Suprapubic skin (tissue), 4 donors: ENCODE results near the gene CTDNEP1.

ENCODE experiments used
- POLR2A ChIP-seq, 2 donors: fragments of 450-650 bp; IDR thresholded peaks; one replicate each; pipeline ENCODE4 v1.6.1; 2017; ENCODE audit warnings: antibody characterized with exemption in 2 of 2, mild to moderate bottlenecking in 2 of 2, moderate library complexity in 2 of 2
- POLR2AphosphoS5 ChIP-seq, 3 donors: sonication (generic); formaldehyde crosslinking; IDR thresholded peaks; one replicate each; pipeline ENCODE4 v1.6.1; 2017; ENCODE audit warnings: antibody characterized with exemption in 3 of 3
- TF ChIP-seq, protein P1 (sequence below), 2 donors: fragments of 200-600 bp in 1 of 2; fragments of 450-650 bp in 1 of 2; sonication (generic) in 1 of 2; IDR thresholded peaks; one replicate each; pipeline ENCODE4 v1.5.1; 2016 to 2019; ENCODE audit warnings: antibody characterized with exemption in 2 of 2, mild to moderate bottlenecking in 1 of 2, moderate library complexity in 1 of 2

DNA sequence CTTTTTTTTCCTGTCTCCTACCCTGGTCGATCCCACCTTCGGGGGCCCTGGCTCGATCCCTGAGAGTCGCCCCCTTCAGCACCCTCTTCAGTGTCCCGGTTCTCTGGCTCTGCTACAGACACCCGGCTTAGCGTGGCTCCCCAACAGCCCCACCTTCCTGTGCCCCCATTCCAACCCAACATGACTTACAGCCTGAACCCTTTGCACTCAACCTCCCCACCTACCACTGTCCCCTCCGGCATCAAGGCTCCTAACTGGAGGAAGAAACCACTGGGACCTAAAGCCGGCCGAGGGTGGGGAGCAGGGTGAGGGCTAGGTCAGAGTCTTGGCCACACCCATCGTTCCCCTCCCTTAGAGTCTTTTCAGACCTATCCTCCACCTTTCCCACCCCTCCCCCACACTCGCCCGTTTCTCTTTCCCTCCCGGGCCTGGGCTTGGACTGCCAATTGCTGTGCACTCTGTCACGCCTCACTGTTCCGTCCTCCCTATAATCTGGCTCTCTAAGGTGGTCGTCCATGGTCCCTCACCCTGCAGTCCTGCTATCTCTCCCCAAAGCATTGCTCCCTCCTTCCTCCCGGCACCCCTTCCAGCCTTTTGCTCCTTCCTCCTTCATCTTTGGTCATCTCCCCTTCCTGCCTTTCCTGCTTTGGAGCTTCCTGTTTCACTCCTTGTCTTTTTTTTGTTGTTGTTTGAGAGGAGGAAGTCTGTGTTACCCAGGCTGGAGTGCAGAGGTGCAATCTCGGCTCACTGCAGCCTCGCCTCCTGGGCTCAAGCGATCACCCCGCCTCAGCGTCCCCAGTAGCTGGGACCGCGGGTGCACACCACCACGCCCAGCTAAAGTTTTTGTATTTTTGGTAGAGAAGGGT lies 11.6 kb upstream of the CTDNEP1 start:
- TF ChIP-seq, protein P1, sequence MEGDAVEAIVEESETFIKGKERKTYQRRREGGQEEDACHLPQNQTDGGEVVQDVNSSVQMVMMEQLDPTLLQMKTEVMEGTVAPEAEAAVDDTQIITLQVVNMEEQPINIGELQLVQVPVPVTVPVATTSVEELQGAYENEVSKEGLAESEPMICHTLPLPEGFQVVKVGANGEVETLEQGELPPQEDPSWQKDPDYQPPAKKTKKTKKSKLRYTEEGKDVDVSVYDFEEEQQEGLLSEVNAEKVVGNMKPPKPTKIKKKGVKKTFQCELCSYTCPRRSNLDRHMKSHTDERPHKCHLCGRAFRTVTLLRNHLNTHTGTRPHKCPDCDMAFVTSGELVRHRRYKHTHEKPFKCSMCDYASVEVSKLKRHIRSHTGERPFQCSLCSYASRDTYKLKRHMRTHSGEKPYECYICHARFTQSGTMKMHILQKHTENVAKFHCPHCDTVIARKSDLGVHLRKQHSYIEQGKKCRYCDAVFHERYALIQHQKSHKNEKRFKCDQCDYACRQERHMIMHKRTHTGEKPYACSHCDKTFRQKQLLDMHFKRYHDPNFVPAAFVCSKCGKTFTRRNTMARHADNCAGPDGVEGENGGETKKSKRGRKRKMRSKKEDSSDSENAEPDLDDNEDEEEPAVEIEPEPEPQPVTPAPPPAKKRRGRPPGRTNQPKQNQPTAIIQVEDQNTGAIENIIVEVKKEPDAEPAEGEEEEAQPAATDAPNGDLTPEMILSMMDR (IDR thresholded peaks at IDR 0.05): no peak
- TF ChIP-seq POLR2A (IDR thresholded peaks at IDR 0.05) (no peak), POLR2AphosphoS5 (IDR thresholded peaks at IDR 0.05) (no peak)
